Measurements from ENCODE around the gene ZSCAN29.

ZSCAN29 gene

GRCh38 chr15:43316016-43316970 lies 54.5 kb downstream of the ZSCAN29 start:
- WGBS, result 52% methylated on average over 5 of the region's 6 CpGs
- Histone ChIP-seq H3K27me3 (ENCODE audit: control insufficient read depth in 1 of 2, insufficient read depth in 1 of 2, low read length in 2 of 2) (peaks cover 4 to 44% of the 10 kb centered on the region in 2 experiments), H3K79me1 (replicated peaks; ENCODE audit: low read length, poor library complexity, severe bottlenecking) (no peaks in the 10 kb centered on the region), H4K8ac (ENCODE audit: low read length) (no peak overlapping the region), H2BK15ac (ENCODE audit: low read depth, poor library complexity, severe bottlenecking) (no peak overlapping the region), H2BK12ac (ENCODE audit: low read length in 2 of 2) (no peak overlapping the region), H4K91ac (ENCODE audit: low read length) (no peak overlapping the region), H3K4me1 (ENCODE audit: control insufficient read depth, insufficient read depth, low read depth, low read length) (peaks cover 2% of the 10 kb centered on the region), H3K36me3 (ENCODE audit: control insufficient read depth in 1 of 2, insufficient read depth in 2 of 2, low read depth in 1 of 2, low read length in 2 of 2) (no peaks in the 10 kb centered on the region), H2BK120ac (ENCODE audit: low read depth, low read length) (no peak overlapping the region), H3K14ac (ENCODE audit: low read length in 2 of 2) (no peak overlapping the region), H3K9ac (ENCODE audit: low read length) (no peak overlapping the region), H3K23ac (ENCODE audit: low read length in 2 of 2) (no peak overlapping the region), H3K4me2 (ENCODE audit: low read length, poor library complexity, severe bottlenecking) (no peak overlapping the region), H3K9me3 (ENCODE audit: control insufficient read depth, low read length) (no peaks in the 10 kb centered on the region), H3K27ac (ENCODE audit: low read length, poor library complexity, severe bottlenecking) (no peak overlapping the region), H3K4me3 (ENCODE audit: insufficient read depth in 1 of 2, low read depth in 1 of 2, low read length in 2 of 2) (no peak overlapping the region), H2AFZ (ENCODE audit: low read depth, low read length) (no peak overlapping the region), H2AK5ac (ENCODE audit: low read length, severe bottlenecking) (no peak overlapping the region), H3K4ac (ENCODE audit: low read depth in 1 of 2, low read length in 2 of 2) (no peak overlapping the region), H3K18ac (ENCODE audit: low read depth in 1 of 2, low read length in 2 of 2) (peak overlapping the region in 1 of 2 experiments; percentile 15), H2BK5ac (ENCODE audit: low read depth, low read length, poor library complexity, severe bottlenecking) (no peak overlapping the region)
- DNase-seq, result peak; percentile 74

GRCh38 chr15:43314171-43314570 lies 56.7 kb downstream of the ZSCAN29 start:
- no peak overlapping the region for H2AFZ ChIP-seq (ENCODE audit: low read depth, low read length)

GRCh38 chr15:43312378-43312777 lies 58.5 kb downstream of the ZSCAN29 start:
- Histone ChIP-seq H3K4ac (ENCODE audit: low read depth in 1 of 2, low read length in 2 of 2) (no peak overlapping the region), H3K4me1 (ENCODE audit: control insufficient read depth, insufficient read depth, low read depth, low read length) (no peaks in the 10 kb centered on the region), H3K36me3 (ENCODE audit: control insufficient read depth in 1 of 2, insufficient read depth in 2 of 2, low read depth in 1 of 2, low read length in 2 of 2) (no peaks in the 10 kb centered on the region), H3K14ac (ENCODE audit: low read length in 2 of 2) (no peak overlapping the region), H3K9me3 (ENCODE audit: control insufficient read depth, low read length) (no peaks in the 10 kb centered on the region), H3K27ac (ENCODE audit: low read length, poor library complexity, severe bottlenecking) (no peak overlapping the region), H2BK15ac (ENCODE audit: low read depth, poor library complexity, severe bottlenecking) (no peak overlapping the region), H2AK5ac (ENCODE audit: low read length, severe bottlenecking) (no peak overlapping the region), H2BK12ac (ENCODE audit: low read length in 2 of 2) (no peak overlapping the region), H2BK120ac (ENCODE audit: low read depth, low read length) (no peak overlapping the region), H3K4me3 (ENCODE audit: insufficient read depth in 1 of 2, low read depth in 1 of 2, low read length in 2 of 2) (no peak overlapping the region), H3K23ac (ENCODE audit: low read length in 2 of 2) (no peak overlapping the region), H2BK5ac (ENCODE audit: low read depth, low read length, poor library complexity, severe bottlenecking) (no peak overlapping the region), H4K91ac (ENCODE audit: low read length) (no peak overlapping the region), H3K18ac (ENCODE audit: low read depth in 1 of 2, low read length in 2 of 2) (no peak overlapping the region), H3K79me1 (replicated peaks; ENCODE audit: low read length, poor library complexity, severe bottlenecking) (no peaks in the 10 kb centered on the region), H4K8ac (ENCODE audit: low read length) (no peak overlapping the region), H3K9ac (ENCODE audit: low read length) (no peak overlapping the region), H3K4me2 (ENCODE audit: low read length, poor library complexity, severe bottlenecking) (no peak overlapping the region), H3K27me3 (ENCODE audit: control insufficient read depth in 1 of 2, insufficient read depth in 1 of 2, low read length in 2 of 2) (peaks cover 37 to 60% of the 10 kb centered on the region in 2 experiments), H2AFZ (ENCODE audit: low read depth, low read length) (no peak overlapping the region)
- DNase-seq, result no peak
- 68% methylated on average over 4 of the region's 4 CpGs for WGBS

More at GRCh38 chr15:43314171-43314570, 56.7 kb downstream of the ZSCAN29 start:
- H2BK15ac ChIP-seq (ENCODE audit: low read depth, poor library complexity, severe bottlenecking), result no peak overlapping the region
- H3K18ac ChIP-seq (ENCODE audit: low read depth in 1 of 2, low read length in 2 of 2), result no peak overlapping the region
- no peak overlapping the region for H4K91ac ChIP-seq (ENCODE audit: low read length)
- peaks cover 24 to 52% of the 10 kb centered on the region in 2 experiments for H3K27me3 ChIP-seq (ENCODE audit: control insufficient read depth in 1 of 2, insufficient read depth in 1 of 2, low read length in 2 of 2)
- no peak overlapping the region for H2BK5ac ChIP-seq (ENCODE audit: low read depth, low read length, poor library complexity, severe bottlenecking)
- no peak overlapping the region for H3K23ac ChIP-seq (ENCODE audit: low read length in 2 of 2)
- no peak overlapping the region for H2BK120ac ChIP-seq (ENCODE audit: low read depth, low read length)
- H3K14ac ChIP-seq (ENCODE audit: low read length in 2 of 2), result no peak overlapping the region
- H3K9ac ChIP-seq (ENCODE audit: low read length), result no peak overlapping the region
- H3K4me2 ChIP-seq (ENCODE audit: low read length, poor library complexity, severe bottlenecking), result no peak overlapping the region
- H3K4me1 ChIP-seq (ENCODE audit: control insufficient read depth, insufficient read depth, low read depth, low read length), result peaks cover 2% of the 10 kb centered on the region
- H3K79me1 ChIP-seq (replicated peaks; ENCODE audit: low read length, poor library complexity, severe bottlenecking), result no peaks in the 10 kb centered on the region
- H2BK12ac ChIP-seq (ENCODE audit: low read length in 2 of 2), result no peak overlapping the region
- WGBS, result 45% methylated on average over 3 of the region's 3 CpGs
- H3K4ac ChIP-seq (ENCODE audit: low read depth in 1 of 2, low read length in 2 of 2), result no peak overlapping the region
- peak; percentile 14 for DNase-seq
- H3K27ac ChIP-seq (ENCODE audit: low read length, poor library complexity, severe bottlenecking), result no peak overlapping the region
- no peaks in the 10 kb centered on the region for H3K9me3 ChIP-seq (ENCODE audit: control insufficient read depth, low read length)
- no peaks in the 10 kb centered on the region for H3K36me3 ChIP-seq (ENCODE audit: control insufficient read depth in 1 of 2, insufficient read depth in 2 of 2, low read depth in 1 of 2, low read length in 2 of 2)
- H2AK5ac ChIP-seq (ENCODE audit: low read length, severe bottlenecking), result no peak overlapping the region
- H4K8ac ChIP-seq (ENCODE audit: low read length), result no peak overlapping the region
- no peak overlapping the region for H3K4me3 ChIP-seq (ENCODE audit: insufficient read depth in 1 of 2, low read depth in 1 of 2, low read length in 2 of 2)

Data from mesenchymal stem cell (in vitro differentiated cells and primary cell).